NCI-H748 (cell line): Measurements from ENCODE around the gene ELL2.

Source experiments
- DNase-seq: peaks from one replicate; lab custom pipeline; 2025; ENCODE audit not compliant: unreplicated experiment; lab: John Stamatoyannopoulos, UW

ELL2 gene

GRCh38 chr5:95956900-95957293, 4.8 kb downstream of the ELL2 start:
- no peak for DNase-seq

GRCh38 chr5:95956021-95956899, 5.4 kb downstream of the ELL2 start:
- DNase-seq = no peak

- no peak for DNase-seq
These were observed 6.9 kb downstream of the ELL2 start for GRCh38 chr5:95954716-95955115.

- DNase-seq = no peak
These were observed 8.5 kb downstream of the ELL2 start for GRCh38 chr5:95953021-95953702.

GRCh38 chr5:95951916-95952315, 9.7 kb downstream of the ELL2 start:
- no peak for DNase-seq

GRCh38 chr5:95949810-95950209, 11.8 kb downstream of the ELL2 start:
- no peak for DNase-seq

- DNase-seq = no peak
These were observed 13.0 kb downstream of the ELL2 start for GRCh38 chr5:95948631-95949030.

GRCh38 chr5:95946451-95946850, 15.2 kb downstream of the ELL2 start:
- no peak for DNase-seq

- DNase-seq = no peak
These were observed 18.7 kb downstream of the ELL2 start for GRCh38 chr5:95942968-95943367.

- no peak for DNase-seq
These were observed 19.2 kb downstream of the ELL2 start for GRCh38 chr5:95942414-95942813.

- DNase-seq = no peak
These were observed 19.9 kb downstream of the ELL2 start for GRCh38 chr5:95941756-95942155.

GRCh38 chr5:95940758-95941682, 20.6 kb downstream of the ELL2 start:
- DNase-seq = no peak

- no peak for DNase-seq
These were observed 22.2 kb downstream of the ELL2 start for GRCh38 chr5:95939465-95939864.

- DNase-seq = no peak
These were observed 22.9 kb downstream of the ELL2 start for GRCh38 chr5:95938766-95939165.

GRCh38 chr5:95938347-95938746, 23.3 kb downstream of the ELL2 start:
- DNase-seq = no peak

- no peak for DNase-seq
These were observed 24.0 kb downstream of the ELL2 start for GRCh38 chr5:95937607-95938152.

GRCh38 chr5:95936812-95937397, 24.7 kb downstream of the ELL2 start:
- DNase-seq = peak; percentile 9

- peak; percentile 21 for DNase-seq
These were observed 26.0 kb downstream of the ELL2 start for GRCh38 chr5:95935553-95936100.

- no peak for DNase-seq
These were observed 27.3 kb downstream of the ELL2 start for GRCh38 chr5:95934207-95934804.

GRCh38 chr5:95932941-95933340, 28.7 kb downstream of the ELL2 start:
- no peak for DNase-seq
